GM10266 (cell line): ENCODE measurements around the gene COX7A2.

Experiments used
- DNase-seq: peaks from one replicate; pipeline ENCODE4 v3.0.0; 2012; ENCODE audit errors: extremely low spot score
- CTCF ChIP-seq: IDR thresholded peaks from 2 replicates; pipeline ENCODE4 v1.5.1; 2012; ENCODE audit warnings: mild to moderate bottlenecking, low read depth; ENCODE audit not compliant: control insufficient read depth, insufficient read depth; ENCODE audit errors: missing control alignments

COX7A2 gene

GRCh38 chr6:75204959-75205775 lies 38.4 kb downstream of the COX7A2 start:
- peak; percentile 7 for DNase-seq
- TF ChIP-seq CTCF = no peak

- peak; percentile 55 for DNase-seq
- peak; percentile 68 for TF ChIP-seq CTCF
Observed at GRCh38 chr6:75204217-75204958, 39.2 kb downstream of the COX7A2 start.

- DNase-seq = no peak
- no peak for TF ChIP-seq CTCF
Observed at GRCh38 chr6:75203721-75204120, 39.9 kb downstream of the COX7A2 start.

GRCh38 chr6:75202676-75203131 lies 40.9 kb downstream of the COX7A2 start:
- no peak for TF ChIP-seq CTCF
- DNase-seq = peak; percentile 6

GRCh38 chr6:75201901-75202672 lies 41.5 kb downstream of the COX7A2 start:
- no peak for DNase-seq
- no peak for TF ChIP-seq CTCF

- TF ChIP-seq CTCF = no peak
- no peak for DNase-seq
Observed at GRCh38 chr6:75201021-75201420, 42.6 kb downstream of the COX7A2 start.
